GM19035 (cell line): ENCODE data around the gene GRM1.
"Not testable (repeated sequence)": the region's sequence is repeated elsewhere in the genome, so short reads cannot be mapped to it uniquely, and the experiment has no call there.

ENCODE experiments used
- ATAC-seq: cut with Tn5 transposase; IDR thresholded peaks from one replicate; pipeline ENCODE4 v1.9.1; 2021; ENCODE audit not compliant: unreplicated experiment

GRM1 gene

GRCh38 chr6:146267946-146268345, 239.1 kb downstream of the GRM1 start:
- ATAC-seq = no peak

DNA sequence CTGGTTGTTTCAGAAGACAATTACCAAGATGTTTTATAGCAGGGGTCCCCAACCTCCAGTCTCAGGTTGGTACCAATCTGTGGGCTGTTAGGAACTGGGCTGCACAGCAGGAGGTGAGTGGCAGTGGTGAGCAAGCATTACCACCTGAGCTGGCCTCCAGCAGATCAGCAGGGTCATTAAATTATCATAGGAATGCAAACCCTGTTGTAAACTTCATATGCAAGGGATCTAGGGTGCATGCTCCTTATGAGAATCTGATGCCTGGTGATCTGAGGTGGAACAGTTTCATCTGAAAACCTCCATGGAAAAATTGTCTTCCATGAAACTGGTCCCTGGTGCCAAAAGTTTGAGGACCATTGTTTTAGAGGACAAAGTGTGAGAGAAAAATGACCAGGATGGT, 240.6 kb downstream of the GRM1 start:
- ATAC-seq = no peak

- not testable (repeated sequence) for ATAC-seq
Measured at GRCh38 chr6:146271163-146271562, 242.3 kb downstream of the GRM1 start.

GRCh38 chr6:146273490-146273889, 244.6 kb downstream of the GRM1 start:
- no peak for ATAC-seq

DNA sequence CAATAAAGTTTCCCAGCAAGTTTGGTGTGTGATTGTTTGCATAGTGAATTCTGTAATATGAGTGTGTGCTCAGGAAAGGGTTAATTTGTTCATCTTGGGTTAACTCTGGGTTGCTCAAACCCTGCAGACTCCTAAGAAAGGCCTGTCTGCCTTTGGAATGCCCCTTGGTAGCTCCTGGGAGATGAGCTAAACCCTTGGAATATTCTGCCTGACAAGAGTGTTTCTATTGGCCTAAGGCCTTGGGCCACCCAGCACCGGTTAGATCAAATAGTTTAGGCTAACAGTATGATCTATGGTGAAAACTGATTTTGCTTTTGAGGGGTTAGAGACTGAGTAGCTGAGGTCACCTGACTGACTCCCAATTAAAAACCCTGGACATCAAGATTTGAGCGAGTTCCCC, 248.3 kb downstream of the GRM1 start:
- no peak for ATAC-seq

DNA sequence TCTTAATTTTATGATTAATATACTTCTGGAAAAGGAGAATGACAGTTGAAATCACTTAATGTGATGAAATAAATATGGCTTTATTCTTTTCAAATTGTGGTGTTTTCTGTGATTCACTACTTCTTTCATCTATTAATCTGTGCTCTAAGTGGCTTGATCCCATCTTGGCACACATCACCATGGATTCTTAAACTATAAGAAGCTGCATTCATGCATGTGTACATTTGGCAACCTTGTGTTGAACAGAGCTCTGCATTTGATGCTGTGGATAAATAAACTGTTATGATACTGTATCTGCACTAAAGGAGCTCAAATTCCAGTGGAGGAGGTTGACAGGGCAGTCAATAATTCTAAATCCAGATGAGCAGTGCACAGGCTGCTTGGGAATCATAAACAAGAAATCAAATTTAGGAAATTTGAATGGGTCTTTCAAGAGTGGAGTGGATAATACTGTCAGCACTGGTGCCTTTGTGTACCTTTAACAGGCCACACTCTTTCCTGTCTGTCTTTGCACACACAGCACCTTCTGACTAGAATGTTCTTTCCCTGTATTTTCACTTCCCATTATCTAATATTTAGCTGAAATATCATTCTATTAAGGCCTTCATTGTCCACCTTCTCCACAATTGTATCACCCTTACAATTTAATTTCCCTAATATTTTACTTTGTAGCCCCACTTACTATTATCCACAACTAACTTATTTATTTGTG, 252.9 kb downstream of the GRM1 start:
- peak; percentile 69 for ATAC-seq

GRCh38 chr6:146282837-146283236, 254.0 kb downstream of the GRM1 start:
- ATAC-seq = no peak

GRCh38 chr6:146284311-146284710, 255.4 kb downstream of the GRM1 start:
- ATAC-seq = no peak

DNA sequence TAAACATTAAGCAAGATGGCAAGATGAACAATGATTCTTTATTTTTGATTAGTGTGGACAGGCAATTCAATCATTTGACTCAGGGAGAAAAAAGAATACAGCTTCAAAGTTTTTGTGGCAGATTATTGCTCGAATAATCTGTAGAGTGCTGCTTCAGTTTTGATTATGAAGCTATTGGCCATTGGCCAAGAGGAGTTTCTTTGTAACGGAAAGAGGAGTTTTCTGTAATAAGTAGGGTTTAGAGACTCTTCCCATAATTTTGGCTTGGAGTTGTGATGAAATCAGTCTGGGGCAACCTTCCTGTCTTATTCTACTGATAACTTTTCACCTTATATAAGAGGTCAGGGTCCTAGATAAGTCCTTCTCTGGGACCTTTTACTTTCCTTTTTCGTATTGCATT, 258.1 kb downstream of the GRM1 start:
- no peak for ATAC-seq

GRCh38 chr6:146287691-146288369, 259.0 kb downstream of the GRM1 start:
- ATAC-seq = no peak

- ATAC-seq = no peak
Measured at GRCh38 chr6:146289816-146290588, 261.1 kb downstream of the GRM1 start.

DNA sequence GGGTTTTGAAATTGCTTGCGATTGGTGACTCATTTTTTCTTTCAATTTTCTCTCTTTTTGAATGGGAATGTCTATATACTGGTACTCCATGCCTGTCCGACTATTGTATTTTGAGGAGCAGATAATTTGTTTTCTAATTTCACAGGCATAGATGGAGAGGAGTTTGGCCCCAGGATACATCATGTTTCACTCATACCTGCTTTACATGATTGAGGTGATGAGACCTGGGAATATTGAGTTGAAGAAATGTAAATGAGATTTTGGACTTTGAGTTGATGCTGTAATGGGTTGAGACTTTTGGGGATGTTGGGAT, 261.7 kb downstream of the GRM1 start:
- ATAC-seq = no peak

GRCh38 chr6:146292506-146292905, 263.6 kb downstream of the GRM1 start:
- ATAC-seq = no peak

DNA sequence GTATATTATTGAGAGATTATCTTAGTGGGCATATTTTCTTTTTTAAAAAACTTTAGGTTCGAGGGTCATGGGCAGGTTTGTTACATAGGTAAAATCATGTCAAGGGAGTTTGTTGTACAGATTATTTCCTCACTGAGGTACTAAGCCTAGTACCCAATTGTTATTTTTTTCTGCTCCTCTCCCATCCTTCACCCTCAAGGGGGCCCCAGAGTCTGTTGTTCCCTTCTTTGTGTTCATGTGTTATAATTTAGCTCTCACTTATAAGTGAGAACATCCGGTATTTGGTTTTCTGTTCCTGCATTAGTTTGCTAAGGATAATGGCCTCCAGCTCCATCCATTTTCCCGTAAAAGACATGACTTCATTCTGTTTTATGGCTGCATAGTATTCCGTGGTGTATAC, 266.8 kb downstream of the GRM1 start:
- no peak for ATAC-seq

GRCh38 chr6:146297815-146298214, 269.0 kb downstream of the GRM1 start:
- no peak for ATAC-seq

GRCh38 chr6:146300521-146300920, 271.7 kb downstream of the GRM1 start:
- no peak for ATAC-seq

DNA sequence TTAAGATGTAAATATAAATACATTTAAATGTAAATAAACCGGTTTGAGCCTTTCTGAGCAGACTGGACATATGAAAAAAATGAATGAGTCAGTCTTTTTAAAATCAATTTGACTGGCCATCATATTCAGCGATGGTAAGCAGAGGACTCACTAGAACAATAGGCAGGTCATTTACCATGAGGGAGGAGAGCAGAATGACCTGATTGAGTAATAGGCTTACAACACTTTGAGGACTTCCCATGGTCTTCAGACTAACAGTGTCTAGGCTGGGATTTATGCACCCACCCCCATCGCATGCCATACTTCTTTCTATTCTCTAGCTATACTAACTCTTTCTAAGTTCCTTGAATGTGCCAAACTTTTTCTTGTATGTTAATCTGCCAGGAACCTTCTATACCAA, 272.9 kb downstream of the GRM1 start:
- no peak for ATAC-seq

DNA sequence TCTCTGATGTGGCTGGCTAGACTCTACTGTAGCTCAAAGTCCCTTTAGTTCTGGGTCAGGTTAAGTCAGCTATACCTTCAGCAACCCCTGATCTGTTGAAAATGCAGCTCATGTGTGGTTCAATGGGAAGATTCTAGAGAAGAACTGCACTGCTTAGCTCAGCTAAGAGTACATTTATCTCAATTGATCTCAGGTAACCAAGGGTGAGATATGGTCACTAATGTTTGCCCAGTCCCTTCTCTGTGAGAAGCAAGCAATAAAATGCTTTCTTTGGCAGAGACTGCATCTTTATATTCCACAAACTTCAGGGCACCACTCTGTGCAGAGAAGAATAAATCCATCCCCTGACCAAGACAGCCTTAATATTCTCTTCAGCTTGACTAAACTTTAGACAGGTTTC, 274.1 kb downstream of the GRM1 start:
- no peak for ATAC-seq

- ATAC-seq = no peak
Measured at GRCh38 chr6:146304181-146304580, 275.3 kb downstream of the GRM1 start.

DNA sequence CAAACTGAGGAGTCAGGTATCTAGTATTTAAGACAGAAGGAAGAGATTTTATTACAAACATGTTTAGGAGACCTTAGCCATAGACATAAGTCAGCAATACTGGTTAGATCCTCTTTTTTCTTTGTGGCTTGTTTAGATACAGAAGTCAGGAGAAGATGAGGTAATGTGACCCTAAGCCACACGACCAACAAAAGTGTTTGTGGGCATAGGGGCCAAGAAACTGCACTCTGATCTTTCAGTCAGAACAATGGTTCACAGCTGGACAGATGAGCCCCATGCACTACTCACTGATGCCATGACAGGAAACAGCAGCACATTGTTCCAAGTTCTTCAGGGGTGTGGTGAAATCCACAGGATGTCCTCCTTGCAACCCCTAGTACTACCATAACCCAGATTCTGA, 276.2 kb downstream of the GRM1 start:
- no peak for ATAC-seq

GRCh38 chr6:146305951-146306350, 277.1 kb downstream of the GRM1 start:
- ATAC-seq = no peak

DNA sequence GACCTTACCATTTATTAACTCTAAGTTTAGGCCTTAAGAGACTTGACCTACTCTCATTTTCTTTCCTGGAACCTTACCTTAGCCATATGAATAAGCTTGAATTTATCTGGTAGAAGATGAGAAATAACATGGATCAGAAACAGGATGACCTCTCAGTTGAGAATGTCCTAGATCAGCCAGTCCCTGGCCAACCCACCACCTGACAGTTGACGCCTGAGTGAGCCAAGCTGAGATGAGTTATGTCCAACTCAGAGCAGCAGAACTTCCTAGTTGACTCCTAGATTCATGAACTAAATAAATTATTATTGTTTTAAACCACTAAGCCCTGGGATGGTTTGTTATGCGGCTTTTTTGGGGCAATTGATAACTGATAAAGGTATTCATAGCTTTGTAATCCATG, 281.8 kb downstream of the GRM1 start:
- ATAC-seq = no peak
